T-helper 9 cell (primary cell): ENCODE data around the gene UGT3A1.

Experiments
- DNase-seq: peaks from one replicate; pipeline ENCODE4 v3.0.0-alpha.2; 2020

UGT3A1 gene

DNA sequence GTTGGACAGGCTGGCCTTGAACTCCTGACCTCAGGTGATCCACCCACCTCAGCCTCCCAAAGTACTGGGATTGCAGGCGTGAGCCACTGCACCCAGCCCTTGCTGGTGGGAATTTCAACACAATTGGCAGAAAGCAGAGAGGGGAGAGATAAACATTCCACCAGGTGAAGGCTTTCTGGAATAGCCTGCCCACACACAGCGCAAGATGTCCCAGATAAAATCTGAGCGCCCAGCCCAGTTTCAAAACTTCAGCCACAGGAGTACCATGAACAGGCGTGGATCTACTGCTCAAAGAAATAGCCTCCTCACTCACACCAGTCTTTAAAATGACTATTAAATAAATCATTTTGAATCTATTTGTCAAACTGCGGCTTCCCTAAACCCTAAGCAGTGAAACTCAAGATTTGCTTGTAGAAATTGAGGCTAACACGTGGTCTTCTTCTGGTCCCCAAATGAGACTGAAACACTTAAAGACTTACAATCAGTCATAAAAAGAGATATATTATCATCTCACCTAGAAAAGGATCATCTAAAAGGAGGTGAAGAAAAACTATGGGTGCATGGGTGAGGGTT lies 87.5 kb downstream of the UGT3A1 start:
- no peak for DNase-seq

DNA sequence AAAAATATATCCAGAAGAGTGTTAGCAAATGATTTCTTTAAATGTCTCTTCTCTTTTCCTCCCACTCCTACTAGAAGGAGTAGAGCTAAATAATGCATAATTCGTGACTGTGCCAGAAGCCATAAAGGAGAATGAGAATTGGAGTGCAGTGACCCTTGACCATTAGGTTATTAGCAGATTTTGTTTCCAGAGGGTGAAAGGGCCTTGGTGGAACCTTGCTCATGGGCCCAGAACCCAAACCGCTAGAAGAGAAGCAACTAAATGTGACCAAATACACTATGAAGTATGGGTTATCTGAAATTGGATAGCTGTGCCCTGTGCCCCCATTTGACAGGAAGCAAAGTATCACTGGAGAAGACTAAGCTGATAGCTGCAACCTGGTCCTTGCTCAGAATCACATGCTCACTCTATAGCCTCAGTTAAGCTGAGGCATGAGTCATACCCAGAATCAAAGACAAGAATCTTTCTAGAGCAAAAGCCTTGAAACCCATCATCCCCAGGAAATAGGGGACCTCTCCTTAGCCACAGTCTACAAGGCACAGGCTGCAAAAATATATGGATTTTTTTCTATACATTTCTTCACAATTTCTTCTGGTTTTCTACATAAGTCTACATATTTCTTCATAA lies 89.0 kb downstream of the UGT3A1 start:
- DNase-seq, result no peak
